ELF-1 (cell line): ENCODE results near the gene OSBP2.

Experiments
- DNase-seq: peaks from one replicate; pipeline ENCODE4 v3.0.0-alpha.2; 2016; ENCODE audit warnings: low read depth, low spot score

Gene OSBP2

DNA sequence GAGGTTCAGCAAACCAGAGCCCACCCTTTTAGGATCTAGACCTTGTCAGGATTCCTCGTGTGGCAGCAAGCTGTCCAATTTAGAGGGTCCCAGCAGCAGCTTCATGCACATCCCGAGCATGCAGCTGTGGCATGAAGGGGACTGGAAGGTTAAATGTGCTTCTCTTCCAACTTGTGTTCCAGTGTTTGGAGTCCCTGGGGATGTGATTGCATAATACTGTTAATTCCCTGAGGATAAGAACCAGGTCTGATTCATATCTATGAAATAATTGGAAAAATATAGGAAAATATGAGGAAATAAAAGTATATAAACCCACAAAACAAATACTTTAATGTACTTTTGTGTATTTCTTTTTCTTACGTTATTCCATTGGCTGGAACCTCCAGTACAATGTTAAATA, 143.4 kb downstream of the OSBP2 start:
- DNase-seq: no peak

GRCh38 chr22:30841273-30841672, 146.6 kb downstream of the OSBP2 start:
- DNase-seq: no peak

GRCh38 chr22:30843245-30843644, 148.6 kb downstream of the OSBP2 start:
- no peak for DNase-seq

DNA sequence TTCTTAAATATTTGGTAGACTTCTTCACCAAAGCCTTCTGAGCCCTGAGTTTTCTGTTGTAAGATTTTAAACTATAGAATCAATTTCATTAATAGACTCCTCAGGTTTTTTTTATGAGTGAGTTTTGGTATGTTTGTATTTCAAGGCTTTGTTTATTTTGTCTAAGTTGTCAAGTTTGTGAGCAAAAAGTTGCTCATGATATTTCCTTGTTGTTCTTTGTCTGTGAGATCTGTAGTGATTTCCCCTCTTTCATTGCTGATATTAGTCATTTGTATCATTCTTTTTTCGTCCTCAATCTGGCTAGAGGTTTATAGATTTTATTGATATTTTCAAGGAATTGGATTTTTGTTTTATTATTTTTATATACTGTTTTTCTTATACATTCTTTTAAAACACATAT, 152.9 kb downstream of the OSBP2 start:
- no peak for DNase-seq

GRCh38 chr22:30855266-30855665, 160.6 kb downstream of the OSBP2 start:
- peak; percentile 63 for DNase-seq

GRCh38 chr22:30855677-30856518, 161.2 kb downstream of the OSBP2 start:
- DNase-seq: no peak

- no peak for DNase-seq
These were observed 162.2 kb downstream of the OSBP2 start for GRCh38 chr22:30856741-30857502.

DNA sequence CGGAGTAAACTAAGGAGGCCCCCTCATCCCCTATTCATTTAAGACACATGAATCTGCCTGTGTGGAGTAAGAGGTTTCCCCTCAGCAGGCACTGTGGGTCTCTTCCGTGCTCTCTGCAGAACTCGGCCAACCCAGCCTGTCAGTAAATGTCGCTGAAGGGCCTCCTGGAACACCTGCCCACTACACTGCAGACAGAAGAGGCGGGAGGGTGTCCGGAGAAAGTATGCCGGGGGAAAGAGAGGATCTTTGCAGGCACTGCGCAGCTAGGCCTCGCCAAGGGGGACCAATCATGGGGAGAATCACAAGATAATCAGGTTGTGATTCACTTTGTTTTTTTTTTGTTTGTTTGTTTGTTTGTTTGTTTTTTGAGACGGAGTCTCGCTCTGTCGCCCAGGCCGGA, 163.1 kb downstream of the OSBP2 start:
- DNase-seq: no peak

DNA sequence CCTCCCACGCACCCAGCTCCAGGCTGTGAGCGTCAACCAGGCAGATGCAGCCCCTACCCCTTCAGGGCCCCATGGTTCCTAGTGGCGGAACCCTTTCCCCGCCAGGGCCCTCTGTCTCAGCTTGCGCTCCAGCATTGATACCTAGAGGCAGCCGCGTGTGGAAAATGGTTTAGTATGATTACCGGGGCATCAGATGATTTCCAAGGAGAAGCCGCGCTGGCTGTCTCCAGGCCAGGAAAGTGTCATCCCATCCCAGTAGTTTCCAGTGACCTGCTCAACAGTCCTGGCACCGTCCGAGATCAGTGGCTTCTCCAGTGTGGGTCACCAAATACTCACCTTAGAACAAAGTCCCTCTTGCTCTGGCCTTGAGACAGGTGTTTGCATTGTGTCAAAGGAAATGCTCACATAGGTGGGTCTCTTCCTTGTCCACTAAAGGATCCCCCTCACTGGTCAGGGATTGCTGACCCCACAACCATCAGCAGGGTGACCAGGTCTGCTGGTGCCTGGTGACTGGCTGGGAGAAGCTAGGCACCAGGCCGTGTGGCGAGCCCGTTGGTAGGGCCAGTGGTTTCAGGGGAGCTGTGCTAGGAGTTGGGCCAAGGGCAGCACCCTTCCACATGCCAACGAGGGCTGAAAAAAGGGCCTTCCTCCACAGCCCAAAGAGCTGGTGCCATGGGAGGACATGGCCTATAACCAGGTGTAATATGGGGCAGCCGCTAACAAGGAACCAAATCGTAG, 164.5 kb downstream of the OSBP2 start:
- no peak for DNase-seq

- no peak for DNase-seq
These were observed 165.0 kb downstream of the OSBP2 start for GRCh38 chr22:30859714-30860095.

- DNase-seq: no peak
These were observed 165.8 kb downstream of the OSBP2 start for GRCh38 chr22:30860176-30861105.

DNA sequence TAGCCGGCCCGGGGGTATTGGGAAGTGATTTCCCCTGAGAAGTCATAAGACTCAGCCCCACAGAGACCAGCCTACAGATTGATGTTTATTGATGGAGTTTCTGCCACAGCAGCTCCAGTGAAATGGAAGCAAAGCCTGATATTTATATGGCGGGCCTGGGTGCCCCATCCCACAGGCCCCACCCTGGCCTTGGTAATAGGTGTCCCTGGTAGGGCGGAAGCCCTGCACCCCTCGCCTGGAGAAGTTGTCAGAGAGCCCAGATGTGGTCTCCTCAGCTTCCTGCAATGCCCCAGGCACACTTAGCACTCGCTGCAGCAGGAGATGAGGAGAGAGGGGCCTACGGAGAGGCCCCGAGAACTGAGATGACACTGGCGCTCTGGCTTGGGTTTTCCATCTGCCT, 166.5 kb downstream of the OSBP2 start:
- no peak for DNase-seq

DNA sequence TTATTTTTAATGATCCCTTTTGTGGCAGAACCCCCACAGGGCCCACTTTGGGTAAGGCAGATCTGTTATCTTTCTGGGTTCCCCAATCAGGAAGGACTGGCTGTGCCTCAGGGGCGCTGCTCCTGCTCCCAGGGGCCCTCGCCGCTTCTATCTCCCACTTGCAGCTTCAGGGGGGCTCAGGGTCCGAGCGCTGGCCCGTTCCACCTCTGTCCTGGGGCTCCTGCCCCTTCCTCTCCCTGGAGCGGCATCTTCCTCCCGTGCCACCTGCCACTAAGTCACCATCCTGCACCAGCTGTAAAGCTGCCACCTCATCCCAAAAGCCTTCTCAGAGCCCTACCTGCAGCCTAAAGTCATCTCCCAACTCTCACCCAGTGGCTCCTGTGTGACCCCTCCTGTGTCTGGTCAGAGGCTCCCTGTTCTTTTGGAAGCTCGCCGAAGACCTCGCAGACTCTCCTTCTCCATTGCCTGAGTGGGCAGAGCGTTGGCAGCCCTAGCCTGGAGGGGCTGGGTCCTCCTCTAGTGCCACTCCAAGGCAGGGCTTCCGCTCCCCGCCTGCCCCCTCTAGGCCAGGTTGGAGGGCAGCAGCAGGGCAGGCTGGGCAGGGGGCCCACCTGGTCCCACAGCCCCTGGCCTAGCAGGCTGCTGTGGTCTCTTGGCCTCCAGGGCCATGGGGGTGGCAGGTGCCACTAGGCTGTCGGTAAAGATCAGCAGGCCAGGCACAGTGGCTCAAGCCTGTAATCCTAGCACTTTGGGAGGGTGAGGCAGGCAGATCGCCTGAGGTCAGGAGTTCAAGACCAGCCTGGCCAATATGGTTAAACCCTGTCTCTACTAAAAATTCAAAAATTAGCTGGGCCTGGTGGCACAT, 167.2 kb downstream of the OSBP2 start:
- no peak for DNase-seq

- no peak for DNase-seq
These were observed 168.6 kb downstream of the OSBP2 start for GRCh38 chr22:30863081-30863833.

DNA sequence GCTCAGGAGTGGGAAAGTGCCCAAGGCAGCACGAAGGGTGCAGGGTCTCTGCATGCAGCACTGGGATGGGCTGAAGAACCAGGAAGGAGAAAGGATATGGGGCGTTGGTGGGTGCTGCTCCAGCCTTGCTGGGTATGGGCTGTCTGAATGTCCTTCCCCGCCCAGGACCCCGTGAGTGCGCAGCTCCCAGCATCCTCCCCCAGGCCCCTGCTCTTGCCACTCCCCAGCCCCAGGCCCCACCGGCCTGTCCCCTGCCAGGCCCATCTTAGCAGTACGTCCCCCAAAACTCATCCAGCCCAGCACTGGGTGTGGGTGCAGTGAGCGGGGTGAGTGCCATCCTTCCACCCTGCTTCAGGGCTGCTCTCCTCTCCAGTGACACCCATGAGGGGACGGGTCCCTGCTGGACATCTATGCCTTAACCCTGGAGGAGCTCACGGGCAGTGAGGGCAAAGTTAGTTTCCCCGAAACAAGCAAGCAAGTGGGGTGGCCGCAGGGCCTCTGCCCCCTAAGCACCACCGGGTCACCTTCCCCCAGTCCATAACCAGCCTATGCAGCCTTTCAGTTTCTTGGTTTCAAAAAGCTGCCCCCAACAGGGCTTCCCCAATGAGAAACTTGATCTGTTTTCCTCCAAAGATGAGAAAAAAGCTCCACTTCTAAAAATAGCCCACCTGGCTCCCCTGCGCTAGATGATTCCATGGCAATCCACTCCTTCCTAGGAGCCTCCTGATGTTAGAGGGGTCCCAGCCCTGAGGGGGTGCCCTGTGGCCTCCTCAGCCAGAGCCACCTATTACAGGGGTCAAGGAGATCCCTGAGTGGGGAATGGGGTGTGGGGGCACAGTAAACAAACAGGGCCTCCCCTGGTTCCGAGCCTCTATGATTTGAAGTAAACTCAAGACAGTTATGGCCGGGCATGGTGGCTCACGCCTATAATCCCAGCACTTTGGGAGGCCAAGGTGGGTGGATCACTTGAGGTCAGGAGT, 170.1 kb downstream of the OSBP2 start:
- no peak for DNase-seq

- DNase-seq: no peak
These were observed 171.0 kb downstream of the OSBP2 start for GRCh38 chr22:30865656-30866055.

- no peak for DNase-seq
These were observed 171.5 kb downstream of the OSBP2 start for GRCh38 chr22:30866216-30866615.

DNA sequence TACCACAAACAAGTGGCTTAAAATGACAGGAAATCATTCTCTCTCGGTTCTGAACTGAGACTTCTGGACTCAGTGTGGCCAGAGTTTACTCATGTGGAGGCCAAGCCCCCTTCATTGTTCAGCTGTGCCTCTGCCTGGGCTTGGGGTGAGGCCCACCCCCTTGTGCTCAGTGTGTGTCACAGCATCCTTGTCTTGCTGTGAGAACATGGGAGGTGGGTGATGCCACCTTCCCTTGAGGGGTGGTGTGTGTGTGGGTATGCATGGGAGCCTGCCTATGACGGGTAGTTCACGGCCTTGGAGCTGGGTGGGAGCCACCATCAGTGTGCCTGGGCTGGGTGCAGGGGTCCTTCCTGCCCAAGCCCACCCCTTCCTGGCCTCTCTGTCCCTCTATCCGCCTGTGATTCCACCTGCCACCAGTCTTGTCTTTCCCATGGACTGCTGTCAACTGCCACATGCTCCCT, 172.2 kb downstream of the OSBP2 start:
- no peak for DNase-seq
